CD4-positive, alpha-beta T cell treated with Interleukin-15 for 4 hours (primary cell): ENCODE data around the gene COL18A1.

Experiments used
- DNase-seq: peaks from one replicate; pipeline ENCODE4 v3.0.0-alpha.2; 2020; ENCODE audit warnings: low spot score

The COL18A1 gene

GRCh38 chr21:45546636-45547544 lies 141.9 kb downstream of the COL18A1 start:
- DNase-seq: no peak

DNA sequence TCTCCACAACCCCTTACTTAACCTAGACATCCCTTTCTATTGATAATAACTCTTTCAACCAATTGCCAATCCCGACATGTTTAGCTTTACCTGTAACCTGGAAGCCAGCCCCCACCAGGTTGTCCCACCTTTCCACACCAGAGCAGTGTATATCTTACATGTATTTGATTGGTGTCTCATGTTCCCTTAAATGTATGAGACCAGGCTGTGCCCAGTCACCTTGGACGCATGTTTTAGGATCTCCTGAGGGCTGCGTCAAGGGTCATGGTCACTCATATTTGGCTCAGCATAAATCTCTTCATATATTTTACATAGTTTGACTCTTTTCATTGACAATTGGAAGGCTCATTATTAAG lies 142.6 kb downstream of the COL18A1 start:
- DNase-seq: no peak

- no peak for DNase-seq
Observed at GRCh38 chr21:45548711-45549491, 143.9 kb downstream of the COL18A1 start.

- no peak for DNase-seq
Observed at GRCh38 chr21:45549626-45550463, 144.9 kb downstream of the COL18A1 start.

DNA sequence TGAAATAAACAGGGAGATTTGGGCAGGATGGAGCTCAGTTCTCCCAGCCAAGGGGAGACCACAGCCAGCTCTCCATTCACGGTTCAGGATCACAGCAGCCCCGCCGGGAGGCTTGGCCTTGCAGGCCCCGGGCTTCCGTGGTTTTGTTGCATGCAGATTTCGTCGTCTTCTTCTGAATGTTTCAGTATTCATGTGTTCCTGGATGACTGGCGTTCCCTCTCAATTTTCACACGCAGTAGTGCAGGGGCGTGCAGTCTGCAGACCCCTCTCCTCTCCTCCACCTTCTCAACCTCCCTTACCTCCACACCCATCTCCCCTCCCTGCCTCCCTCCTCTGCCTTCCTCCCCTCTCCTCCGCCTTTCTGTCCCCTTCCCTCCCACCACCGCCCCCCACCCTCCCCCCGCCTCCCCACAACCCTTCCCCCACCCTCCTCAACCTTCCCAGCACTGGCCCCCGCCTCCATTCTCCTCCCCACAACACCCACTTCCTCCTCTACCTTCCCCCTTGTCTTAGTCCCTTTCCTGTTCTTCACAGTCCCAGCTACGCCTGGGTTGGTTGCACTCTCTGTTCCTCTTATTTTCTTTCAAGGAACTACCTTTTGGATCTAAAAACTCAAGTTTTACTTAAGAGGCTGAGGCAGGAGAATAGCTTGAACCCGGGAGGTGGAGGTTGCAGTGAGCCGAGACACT lies 145.7 kb downstream of the COL18A1 start:
- DNase-seq: peak; percentile 25

GRCh38 chr21:45551316-45551715 lies 146.4 kb downstream of the COL18A1 start:
- peak; percentile 70 for DNase-seq

GRCh38 chr21:45551783-45552695 lies 147.1 kb downstream of the COL18A1 start:
- DNase-seq: no peak

DNA sequence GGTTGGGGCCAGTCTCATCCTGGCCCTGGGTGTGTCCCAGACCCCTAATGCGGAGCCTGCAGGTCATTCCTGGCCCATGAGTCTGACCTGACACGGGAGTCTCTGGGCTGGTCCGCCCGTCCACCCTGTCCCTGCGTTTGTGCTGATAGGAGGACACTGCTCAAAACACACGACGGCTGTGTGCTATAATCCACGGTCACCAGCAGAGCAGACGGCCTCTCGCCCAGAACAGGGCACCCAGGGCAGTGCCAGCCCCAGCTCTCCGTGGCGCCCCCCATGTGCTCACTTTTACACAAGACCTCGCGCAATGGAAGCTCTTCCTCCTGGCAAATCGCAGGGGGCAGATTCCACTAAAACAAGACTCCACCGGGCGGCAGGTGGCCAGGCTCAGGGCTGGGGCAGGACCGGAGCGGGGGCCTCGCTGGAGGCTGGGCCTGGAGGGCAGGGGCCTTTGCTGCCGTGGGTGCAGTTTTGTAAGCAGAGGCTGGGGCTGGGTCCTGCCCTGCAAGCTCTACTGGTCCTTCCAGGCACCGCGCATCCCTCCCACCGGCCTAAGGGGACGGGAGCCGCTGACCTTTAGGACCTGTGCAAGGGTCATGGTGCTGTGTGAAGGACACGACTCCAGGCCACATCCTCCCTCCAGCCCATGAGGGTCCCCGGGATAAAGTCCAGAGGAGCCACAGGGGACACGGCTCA lies 147.9 kb downstream of the COL18A1 start:
- DNase-seq: no peak

GRCh38 chr21:45554477-45555175 lies 149.7 kb downstream of the COL18A1 start:
- DNase-seq: peak; percentile 89

- DNase-seq: no peak
Observed at GRCh38 chr21:45555251-45555556, 150.2 kb downstream of the COL18A1 start.

DNA sequence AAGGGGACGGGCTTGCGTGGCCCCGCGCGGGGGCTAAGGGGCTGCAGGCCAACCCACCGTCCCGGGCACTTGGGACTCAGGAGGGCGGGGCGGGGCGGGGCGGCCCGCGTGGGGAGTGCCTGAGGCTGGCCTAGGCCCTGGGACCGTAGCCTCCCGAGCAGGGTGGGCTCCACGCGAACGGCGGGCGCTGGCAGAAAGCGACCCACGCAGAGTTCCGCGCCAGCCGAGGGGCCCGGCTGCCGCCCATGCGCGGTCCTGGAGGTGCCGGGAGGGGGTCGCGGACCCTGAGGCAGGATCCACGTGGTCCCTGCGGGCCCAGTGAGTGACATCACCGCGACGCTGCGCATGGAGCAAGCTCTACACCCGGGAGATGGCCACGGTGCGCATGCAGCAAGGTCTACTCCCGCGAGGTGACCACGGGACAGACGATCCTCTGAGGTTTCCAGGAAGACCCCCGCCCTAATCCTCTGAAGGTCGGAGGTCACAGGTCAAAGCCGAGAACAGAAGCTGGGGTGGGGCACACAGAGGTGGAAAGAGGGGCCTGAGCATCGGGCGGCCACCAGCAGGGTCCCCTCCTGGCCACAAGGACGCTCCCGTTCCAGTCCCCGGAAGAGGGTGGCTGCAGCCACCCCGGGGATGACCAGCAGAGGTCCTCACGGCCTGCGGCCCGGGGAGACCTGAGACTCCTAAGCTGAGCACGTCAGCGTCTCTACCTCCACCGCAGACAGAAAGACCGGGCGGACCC lies 150.8 kb downstream of the COL18A1 start:
- DNase-seq: peak; percentile 48

DNA sequence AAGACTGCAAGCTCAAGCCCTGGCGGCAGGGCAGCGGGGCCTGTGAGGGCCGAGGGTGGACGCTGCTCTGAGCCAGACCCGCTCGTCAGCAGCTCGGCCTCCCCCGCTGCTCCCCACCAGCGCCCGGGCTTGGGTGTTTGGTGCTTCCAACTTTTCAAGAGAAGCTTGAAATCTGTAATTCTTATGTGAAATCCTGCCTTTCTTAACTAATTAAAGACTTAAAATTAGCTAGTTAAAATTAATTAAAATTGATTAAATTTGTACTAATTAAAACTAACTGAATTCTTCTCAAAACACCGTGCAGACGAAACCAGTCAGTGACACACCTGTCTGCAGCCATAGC lies 151.3 kb downstream of the COL18A1 start:
- DNase-seq: no peak

GRCh38 chr21:45556645-45557615 lies 152.0 kb downstream of the COL18A1 start:
- no peak for DNase-seq

DNA sequence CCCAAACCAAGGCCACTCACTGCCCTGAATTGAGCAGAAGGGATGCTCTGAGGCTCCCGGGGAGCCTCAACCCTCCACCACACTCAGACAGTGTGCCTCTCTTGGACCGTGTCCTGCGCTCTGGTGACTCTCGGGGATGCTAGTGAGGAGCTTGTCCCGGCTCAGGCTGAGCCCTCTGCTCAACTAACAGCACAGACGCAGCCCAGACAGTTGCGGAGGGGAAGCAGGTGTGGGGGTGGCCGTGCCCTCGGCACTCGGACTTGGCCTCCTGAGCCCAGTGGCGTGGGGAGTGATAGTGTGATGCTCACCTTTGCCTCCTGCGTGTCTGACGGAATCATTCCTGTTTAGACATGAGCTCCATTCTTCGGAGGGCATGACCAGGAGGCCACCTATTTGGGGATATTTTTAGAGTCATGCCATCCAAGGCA lies 152.7 kb downstream of the COL18A1 start:
- no peak for DNase-seq

- no peak for DNase-seq
Observed at GRCh38 chr21:45558044-45558721, 153.2 kb downstream of the COL18A1 start.

GRCh38 chr21:45559216-45560105 lies 154.5 kb downstream of the COL18A1 start:
- no peak for DNase-seq
